SIG-M5 treated with dmso at 0.1 percent for 504 hours (cell line): ENCODE measurements around the gene ZMYM4.
"Not testable (repeated sequence)": the region's sequence is repeated elsewhere in the genome, so short reads cannot be mapped to it uniquely, and the experiment has no call there.

ENCODE experiments used
- DNase-seq: peaks from one replicate; lab custom pipeline; 2025; ENCODE audit not compliant: unreplicated experiment; lab: John Stamatoyannopoulos, UW

Gene ZMYM4

GRCh38 chr1:35268282-35269200, at the start of gene ZMYM4:
Gene ZMYM4 (plus strand): TSS chr1:35268709. CDS start chr1:35269047, 338 bp downstream.
- peak; percentile 90 for DNase-seq

GRCh38 chr1:35220976-35221375, 47.5 kb upstream of the ZMYM4 start:
- DNase-seq, result peak; percentile 25

- DNase-seq, result no peak
Measured at GRCh38 chr1:35222322-35223083, 46.0 kb upstream of the ZMYM4 start.

- no peak for DNase-seq
Measured at GRCh38 chr1:35223084-35223630, 45.4 kb upstream of the ZMYM4 start.

GRCh38 chr1:35226546-35226945, 42.0 kb upstream of the ZMYM4 start:
- no peak for DNase-seq

- DNase-seq, result no peak
Measured at GRCh38 chr1:35229587-35230360, 38.7 kb upstream of the ZMYM4 start.

GRCh38 chr1:35231287-35231686, 37.2 kb upstream of the ZMYM4 start:
- DNase-seq, result no peak

GRCh38 chr1:35236772-35237171, 31.7 kb upstream of the ZMYM4 start:
- DNase-seq, result not testable (repeated sequence)

GRCh38 chr1:35243691-35244090, 24.8 kb upstream of the ZMYM4 start:
- peak; percentile 37 for DNase-seq

- DNase-seq, result no peak
Measured at GRCh38 chr1:35247256-35247655, 21.3 kb upstream of the ZMYM4 start.

GRCh38 chr1:35253941-35254340, 14.6 kb upstream of the ZMYM4 start:
- DNase-seq, result no peak

GRCh38 chr1:35255276-35255675, 13.2 kb upstream of the ZMYM4 start:
- DNase-seq, result no peak

GRCh38 chr1:35259561-35259960, 8.9 kb upstream of the ZMYM4 start:
- no peak for DNase-seq

GRCh38 chr1:35261412-35262120, 6.9 kb upstream of the ZMYM4 start:
- DNase-seq, result no peak

GRCh38 chr1:35264035-35264434, 4.5 kb upstream of the ZMYM4 start:
- no peak for DNase-seq

GRCh38 chr1:35264871-35265270, 3.6 kb upstream of the ZMYM4 start:
- DNase-seq, result peak; percentile 62

- DNase-seq, result no peak
Measured at GRCh38 chr1:35266306-35266705, 2.2 kb upstream of the ZMYM4 start.

GRCh38 chr1:35269201-35269988, 886 bp downstream of the ZMYM4 start:
- peak; percentile 56 for DNase-seq

- DNase-seq, result no peak
Measured at GRCh38 chr1:35269989-35270289, 1.4 kb downstream of the ZMYM4 start.

- no peak for DNase-seq
Measured at GRCh38 chr1:35270836-35271235, 2.3 kb downstream of the ZMYM4 start.
